ENCODE results near the gene LANCL3. TPM values are rescaled to one million over a fixed set of nuclear protein-coding genes. Genes with fewer than 3 reads are reported as not detected.
"Not testable (repeated sequence)": the region's sequence is repeated elsewhere in the genome, so short reads cannot be mapped to it uniquely, and the experiment has no call there.

Gene LANCL3
- total RNA-seq, 1 experiment from 2014 or later: 0.02 TPM

DNA sequence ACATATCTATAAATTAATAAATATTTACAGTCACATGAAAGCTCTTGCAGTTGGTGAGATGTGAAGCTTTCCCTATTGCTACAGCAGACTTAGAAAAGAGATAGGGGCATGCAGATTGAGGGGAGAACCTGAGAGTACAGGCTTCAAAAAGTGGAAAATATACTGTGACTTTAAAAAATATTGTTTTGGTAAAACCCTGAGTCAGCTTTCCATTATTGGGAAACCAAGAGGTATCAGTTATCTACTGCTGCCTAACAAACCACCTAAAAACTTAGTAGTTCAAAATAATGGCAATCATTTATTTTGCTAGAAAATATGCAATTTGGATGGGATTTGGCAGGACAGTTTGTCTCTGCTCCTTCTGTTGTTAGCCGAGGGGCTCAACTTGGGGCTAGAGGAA, 38.3 kb downstream of the LANCL3 start:
- no peak for DNase-seq (ENCODE audit: extremely low read depth, low read depth)

DNA sequence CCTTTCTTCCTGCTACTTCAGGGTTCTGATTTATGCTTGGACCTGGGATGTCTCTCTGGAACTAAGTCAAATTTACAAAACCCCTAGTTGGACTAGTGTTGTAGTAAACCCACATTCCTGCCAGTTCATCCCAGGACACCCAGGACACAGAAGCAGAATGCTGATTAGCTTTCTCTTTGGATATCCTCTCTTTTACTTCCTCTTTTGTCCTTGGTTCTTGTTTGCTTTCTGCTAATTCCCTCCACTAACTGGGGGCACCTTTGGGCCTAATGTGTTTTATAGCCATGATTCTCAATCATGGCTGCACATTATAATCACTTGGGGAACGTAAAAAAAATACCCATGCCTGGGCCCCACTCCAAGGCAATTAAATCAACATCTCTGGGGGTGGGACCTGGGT, 42.5 kb downstream of the LANCL3 start:
- no peak for DNase-seq (ENCODE audit: extremely low read depth, low read depth)

DNA sequence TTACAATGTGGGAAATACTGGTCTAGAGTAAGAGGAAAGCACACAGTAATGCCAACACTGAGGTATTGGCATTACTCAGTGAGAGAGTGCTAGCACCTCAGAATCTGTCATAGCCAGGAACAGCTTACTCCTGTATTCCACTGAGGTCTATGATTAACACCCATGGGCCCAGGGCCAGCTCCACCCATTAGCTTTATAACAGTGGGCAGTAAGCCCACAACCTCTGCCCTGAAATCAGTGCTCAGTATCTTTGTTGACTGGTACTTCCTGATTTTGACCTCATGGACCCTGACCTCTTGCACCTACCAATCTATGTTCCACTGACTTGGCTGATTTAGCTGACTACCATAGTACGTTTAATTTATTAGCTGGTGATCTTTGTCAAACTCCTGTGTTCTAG, 56.1 kb downstream of the LANCL3 start:
- no peak for DNase-seq (ENCODE audit: extremely low read depth, low read depth)

DNA sequence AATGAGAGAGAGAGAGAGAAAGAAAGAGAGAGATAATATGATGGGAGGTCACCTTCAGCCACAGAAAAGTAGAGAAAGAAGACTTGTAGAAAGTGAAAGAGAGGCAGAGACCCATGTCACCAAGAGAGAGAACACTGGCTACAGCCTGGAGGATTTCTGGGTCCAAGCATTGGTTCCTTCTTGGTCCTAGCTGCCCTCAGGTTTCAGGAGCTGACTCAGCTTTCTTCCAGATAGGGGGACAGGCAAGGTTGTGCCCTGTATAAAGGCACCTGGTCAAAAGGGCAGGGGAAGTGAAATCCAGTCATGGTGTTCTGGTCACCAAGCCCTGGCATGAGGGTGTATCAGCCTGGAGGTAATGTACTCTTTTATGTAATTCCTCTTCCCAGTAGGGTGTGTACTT, 66.6 kb downstream of the LANCL3 start:
- DNase-seq (ENCODE audit: extremely low read depth, low read depth): no peak

DNA sequence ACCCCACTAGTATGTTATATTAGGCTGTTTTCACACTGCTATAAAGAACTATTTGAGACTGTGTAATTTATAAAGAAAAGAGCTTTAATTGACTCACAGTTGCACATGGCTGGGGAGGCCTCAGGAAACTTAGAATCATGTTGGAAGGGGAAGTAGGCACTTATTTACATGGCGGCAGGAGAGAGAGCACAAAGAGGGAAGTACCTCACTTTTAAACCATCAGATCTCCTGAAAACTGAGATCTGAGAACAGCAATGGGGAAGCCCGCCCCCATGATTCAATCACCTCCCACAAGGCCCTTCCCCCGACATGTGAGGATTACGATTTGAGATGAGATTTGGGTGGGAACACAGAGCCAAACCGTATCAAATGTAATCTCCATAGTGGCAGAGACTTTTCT, 68.7 kb downstream of the LANCL3 start:
- no peak for DNase-seq (ENCODE audit: extremely low read depth, low read depth)

DNA sequence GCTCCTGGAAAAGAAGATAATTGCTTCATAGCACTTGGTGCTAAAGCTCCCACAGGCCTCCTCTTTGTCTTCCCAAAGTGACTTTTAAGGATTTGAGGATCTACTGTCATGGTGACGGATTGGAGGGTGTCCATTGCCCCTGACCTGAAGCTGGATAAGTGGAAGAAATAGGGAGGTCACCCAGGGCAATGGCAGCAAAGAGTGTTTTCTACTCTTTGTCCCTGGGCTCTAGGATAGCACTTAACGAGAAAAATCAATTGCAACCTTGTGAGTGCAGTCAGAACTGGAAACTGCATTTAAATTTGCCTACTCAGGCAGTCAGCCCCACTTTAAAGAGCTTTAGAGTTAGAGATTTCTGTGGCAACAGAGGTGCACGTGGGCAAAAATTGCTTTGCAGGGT, 70.4 kb downstream of the LANCL3 start:
- DNase-seq (ENCODE audit: extremely low read depth, low read depth): no peak

DNA sequence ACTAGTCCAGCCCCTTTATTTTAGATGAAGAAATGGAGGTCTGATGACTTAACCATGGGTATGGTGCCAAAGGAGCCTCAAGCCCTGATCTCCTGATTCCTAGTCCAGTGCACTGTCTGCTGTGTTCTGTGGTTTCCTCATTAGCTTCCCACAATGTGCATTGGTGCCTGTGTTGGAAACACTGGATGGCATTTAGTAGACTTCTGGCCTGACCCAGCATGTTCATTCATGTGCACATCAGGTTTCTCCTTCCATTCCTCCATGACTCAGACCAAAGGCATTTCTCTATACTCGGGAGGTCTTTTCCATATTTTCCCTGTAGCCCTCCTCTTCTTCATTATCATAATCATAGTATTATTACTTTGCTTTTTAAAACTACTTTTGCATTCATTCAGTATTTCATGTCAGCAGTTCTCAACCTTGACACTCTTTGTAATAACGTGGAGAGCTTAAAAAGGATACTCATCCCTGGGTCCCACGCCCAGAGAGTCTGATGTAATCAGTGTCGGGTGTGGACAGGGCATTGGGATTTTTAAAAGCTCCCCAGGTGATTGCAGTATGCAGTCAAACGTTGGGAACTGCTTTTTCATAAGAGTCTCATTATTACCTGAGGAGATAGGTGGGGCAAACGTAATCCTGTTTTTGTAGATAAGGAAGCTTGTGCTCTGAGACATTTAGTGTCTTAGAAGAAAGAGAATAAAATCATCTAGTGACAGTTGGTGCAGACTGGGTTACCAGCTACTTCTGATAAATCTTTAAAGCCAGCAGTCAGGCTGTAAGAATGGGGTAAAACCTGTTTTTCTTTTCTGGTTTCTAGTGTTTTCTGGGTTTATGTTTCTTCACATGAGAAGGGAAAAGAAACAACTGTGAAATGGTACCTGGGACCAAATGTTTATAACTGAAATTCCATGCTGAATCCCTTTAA, 73.2 kb downstream of the LANCL3 start:
- no peak for DNase-seq (ENCODE audit: extremely low read depth, low read depth)

DNA sequence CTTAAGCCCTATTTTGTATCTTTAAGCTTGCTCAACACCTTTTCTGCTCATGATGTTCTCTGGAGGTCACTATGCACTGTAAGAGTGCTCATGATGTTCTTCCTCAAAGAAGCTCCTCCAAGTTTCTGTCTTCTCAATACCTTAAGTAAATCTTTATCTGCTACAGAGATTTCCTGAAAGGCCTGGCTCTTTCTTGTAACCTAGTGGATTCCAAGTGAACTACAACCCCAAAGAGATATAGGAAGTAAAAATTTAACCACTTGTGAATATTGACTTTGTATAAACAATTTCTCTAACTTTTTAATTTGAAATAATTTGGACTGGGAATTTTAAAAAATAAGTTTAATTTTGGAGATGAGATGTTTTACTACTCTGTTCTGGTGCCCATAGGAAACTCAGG, 74.8 kb downstream of the LANCL3 start:
- no peak for DNase-seq (ENCODE audit: extremely low read depth, low read depth)

DNA sequence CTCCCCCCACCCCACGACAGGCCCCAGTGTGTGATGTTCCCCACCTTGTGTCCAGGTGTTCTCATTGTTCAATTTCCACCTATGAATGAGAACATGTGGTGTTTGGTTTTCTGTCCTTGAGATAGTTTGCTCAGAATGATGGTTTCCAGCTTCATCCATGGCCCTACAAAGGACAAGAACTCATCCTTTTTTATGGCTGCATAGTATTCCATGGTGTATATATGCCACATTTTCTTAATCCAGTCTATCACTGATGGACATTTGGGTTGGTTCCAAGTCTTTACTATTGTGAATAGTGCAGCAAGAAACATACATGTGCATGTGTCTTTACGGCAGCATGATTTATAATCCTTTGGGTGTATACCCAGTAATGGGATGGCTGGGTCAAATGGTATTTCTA, 79.4 kb downstream of the LANCL3 start:
- not testable (repeated sequence) for DNase-seq (ENCODE audit: extremely low read depth, low read depth)

DNA sequence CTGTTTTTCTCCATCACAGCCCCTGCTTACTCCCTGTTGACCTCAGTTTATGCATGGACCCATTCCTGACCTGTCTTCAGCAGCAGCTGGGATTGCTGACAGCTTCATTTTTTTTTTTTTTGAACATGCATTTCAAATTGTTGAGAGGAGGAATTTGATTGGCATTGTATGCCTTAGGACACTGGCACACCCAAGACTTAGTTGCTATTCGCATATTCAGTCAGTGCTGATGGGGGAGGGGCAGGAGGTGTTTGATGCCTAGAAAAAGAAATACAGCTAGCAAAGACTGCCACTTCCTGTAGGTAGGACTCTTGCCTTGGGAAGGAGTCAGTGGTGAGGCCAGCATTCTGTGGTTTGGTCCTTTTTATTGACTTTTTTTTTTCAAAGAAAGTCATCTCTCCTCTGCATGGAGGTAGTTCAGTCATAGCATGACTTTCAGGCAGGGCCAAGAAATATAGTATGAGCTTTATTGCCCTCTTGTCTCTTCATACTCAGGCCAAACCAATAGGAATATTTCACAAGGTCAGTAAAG, 80.5 kb downstream of the LANCL3 start:
- DNase-seq (ENCODE audit: extremely low read depth, low read depth): no peak

DNA sequence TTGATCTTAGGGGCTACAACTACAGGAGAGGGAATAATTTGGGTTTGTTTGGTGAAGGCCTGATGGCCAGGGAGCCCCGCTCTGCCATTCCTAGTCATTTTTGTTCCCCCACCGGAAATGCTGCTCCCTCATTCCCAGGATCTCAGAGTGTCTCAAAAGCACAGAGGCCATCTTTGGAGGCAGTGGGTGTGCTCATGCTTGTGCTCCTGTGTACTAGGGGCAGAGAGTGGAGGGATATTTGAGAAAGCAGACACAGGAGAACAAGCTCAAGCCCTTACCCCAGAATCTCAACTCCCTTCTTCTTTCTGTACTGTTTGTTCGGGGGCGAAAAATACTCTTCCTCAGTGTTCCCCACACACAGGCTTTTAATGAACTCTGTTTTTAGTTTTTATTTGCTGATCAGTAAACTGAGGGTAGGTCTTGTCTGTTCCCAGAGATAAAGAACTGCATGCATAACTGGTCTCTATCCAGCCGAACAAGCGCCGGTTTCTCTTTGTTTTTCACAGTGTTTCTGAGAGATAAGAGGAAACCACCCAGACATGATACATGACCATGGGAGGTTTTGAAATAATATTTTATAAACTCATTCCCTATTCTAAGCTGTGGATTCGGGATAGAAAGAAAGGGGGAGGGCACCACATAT, 81.2 kb downstream of the LANCL3 start:
- no peak for DNase-seq (ENCODE audit: extremely low read depth, low read depth)

DNA sequence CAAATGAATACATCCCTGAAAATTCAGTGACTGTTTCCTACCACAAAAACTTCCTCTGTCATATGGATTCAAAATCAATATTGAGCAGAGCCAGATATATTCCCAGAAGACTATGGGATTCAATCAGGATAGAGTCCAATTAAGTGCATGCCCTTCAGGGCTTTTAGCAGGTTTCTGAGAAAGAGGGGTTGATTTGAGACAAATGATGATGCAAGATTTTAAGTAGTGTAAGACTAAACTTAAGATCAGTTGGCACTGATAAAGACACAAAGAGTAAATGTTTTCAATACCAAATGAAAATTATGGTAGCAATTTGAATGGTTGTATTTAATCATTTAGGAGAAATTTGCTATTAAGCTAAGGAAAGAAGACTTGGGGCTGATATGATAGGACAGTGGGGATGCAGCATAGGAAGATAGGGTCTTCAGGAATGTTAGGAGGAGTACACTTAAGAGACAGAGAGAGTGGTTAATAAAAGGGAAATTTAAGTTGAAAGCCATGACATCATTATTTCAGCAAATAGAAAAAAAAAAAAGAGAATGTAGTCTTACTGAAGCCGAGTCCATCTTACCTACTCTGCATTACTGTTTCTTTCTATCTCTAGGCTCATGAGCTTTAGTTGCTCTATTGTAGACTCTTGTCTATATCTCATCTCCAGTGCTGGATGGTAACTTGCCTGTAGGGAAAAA, 82.1 kb downstream of the LANCL3 start:
- DNase-seq (ENCODE audit: extremely low read depth, low read depth): no peak

DNA sequence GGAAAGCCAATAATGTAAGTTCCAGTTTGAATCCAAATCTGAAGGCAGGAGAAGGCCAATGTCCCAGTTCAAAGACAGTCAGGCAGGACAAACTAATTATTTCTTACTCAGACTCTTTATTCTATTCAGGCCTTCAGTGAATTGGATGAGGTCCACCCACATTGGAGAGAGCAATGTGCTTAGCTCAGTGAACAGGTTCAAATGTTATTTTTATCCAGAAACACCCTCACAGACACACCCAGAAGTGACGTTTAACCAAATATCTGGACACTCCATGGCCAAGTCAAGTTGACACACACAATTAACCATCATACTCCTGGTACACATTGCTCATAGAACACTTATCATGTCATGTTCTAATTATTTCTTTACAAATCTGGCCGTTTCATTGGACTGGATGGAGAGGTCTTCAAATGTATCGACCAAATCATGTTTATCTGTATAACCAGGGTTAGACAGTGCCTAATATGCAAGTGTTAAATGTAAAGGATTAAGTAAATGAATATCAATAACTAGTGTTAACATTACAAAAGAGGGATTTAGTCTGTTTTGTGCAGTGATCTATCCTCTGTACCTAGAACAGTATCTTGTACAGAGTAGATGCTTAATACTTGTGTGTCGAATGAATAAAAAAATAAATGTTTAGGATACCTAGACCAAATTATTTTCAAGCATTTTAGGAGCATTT, 87.0 kb downstream of the LANCL3 start:
- no peak for DNase-seq (ENCODE audit: extremely low read depth, low read depth)

DNA sequence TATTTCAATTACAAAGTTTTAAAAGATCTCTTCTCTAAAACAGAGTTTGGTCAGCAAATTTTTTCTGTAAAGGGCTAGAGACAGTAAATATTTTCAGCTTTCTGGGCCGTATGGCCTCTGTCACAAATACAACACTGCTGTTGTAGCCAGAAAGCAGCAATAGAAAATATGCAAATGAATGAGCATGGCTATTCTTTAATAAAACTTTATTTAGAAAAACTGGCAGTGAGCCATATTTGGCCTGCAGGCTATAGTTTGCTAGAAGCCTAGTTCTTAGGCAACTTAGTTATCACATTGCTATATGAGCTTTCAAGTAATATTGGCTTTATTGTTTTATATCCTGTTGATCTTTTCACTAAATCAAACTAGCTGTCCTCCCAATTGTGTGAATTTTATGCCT, 87.6 kb downstream of the LANCL3 start:
- DNase-seq (ENCODE audit: extremely low read depth, low read depth): no peak

DNA sequence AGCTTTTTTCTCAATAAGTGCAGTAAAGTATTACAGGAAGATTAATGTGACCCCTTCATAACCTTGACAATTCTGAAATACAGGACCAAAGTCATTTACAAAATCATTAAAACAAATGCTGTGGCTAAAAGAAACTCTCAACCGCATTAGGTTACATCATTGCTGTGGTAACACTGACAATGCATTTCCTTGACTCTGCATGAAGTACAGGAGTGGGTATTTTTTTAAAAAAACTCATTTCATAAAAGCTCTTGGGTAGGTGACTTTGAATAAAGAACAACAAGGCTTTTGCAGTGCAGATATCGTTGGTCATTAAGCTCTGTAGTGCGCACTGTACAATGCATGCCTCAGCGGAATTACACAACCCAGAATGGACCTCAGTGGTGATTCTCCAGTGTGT, 90.7 kb downstream of the LANCL3 start:
- no peak for DNase-seq (ENCODE audit: extremely low read depth, low read depth)

DNA sequence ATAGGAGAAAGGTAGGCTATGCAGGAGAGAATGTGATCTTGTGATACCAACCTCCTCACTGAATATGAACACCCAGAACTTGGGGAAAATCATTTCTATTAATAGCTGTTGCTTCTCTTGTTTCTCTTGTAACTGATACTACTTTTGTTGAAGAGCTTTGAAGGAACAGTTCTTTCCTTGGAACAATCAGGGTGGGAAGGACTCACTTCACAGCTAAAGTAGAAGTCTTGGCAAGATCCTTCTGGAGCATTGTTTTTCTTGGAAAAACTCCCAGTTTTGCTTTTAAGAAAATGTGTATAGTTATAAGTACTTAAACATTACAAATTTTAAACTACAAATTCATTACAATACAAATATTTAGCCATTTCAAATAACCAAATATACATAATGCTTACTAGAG, 95.1 kb downstream of the LANCL3 start:
- DNase-seq (ENCODE audit: extremely low read depth, low read depth): no peak

DNA sequence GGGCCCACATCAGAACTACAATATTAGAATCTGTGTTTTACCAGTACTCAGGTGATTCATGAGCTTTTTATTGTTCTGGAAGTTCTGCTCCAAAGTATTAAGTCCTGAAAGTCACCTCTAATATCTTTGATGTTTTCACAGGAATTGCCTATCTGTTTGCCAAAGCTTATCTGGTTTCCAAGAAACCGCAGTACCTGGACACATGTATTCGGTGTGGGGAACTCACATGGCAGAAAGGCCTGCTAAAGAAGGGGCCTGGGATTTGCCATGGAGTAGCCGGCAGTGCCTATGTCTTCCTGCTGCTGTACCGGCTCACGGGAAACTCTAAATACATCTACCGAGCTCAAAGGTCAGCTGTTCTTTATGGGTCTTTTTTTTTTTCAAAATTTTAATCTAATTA, 95.7 kb downstream of the LANCL3 start:
- no peak for DNase-seq (ENCODE audit: extremely low read depth, low read depth)

DNA sequence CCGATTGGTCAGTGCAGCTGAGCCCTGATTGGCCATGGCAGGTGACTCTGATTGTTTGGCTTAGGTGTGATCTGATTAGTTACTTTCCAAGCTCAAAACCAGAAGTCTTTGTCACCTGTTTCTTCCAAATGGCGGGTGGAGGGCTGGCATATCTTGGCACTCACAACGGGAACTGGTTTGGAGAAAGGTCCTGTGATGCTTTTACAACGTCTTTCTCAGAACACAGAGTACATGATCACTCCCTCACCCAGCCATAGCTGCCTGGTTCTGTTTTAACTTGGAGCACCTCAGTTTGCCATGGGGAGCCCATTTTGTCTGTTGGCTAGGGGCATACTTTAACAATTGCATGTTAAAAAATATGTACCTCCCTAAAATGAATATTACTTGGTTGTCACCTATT, 101.1 kb downstream of the LANCL3 start:
- DNase-seq (ENCODE audit: extremely low read depth, low read depth): no peak

DNA sequence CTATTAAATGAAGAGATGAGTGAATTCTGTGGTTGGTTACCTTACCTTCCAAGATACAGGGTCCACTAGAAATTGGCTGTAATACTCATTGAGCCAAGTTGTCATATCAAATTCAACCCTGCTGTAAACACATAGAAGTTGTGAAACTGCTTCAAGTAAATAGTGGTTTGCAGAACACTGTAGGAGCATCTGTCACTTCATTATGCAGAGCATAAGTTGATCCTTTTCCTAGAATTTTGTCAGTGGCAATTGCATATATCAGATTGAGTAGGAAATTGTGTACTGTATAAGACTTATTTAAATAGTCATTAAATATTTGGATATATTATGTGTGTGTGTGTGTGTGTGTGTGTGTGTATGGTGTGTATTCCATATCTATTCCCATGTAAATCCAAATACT, 105.3 kb downstream of the LANCL3 start:
- no peak for DNase-seq (ENCODE audit: extremely low read depth, low read depth)

DNA sequence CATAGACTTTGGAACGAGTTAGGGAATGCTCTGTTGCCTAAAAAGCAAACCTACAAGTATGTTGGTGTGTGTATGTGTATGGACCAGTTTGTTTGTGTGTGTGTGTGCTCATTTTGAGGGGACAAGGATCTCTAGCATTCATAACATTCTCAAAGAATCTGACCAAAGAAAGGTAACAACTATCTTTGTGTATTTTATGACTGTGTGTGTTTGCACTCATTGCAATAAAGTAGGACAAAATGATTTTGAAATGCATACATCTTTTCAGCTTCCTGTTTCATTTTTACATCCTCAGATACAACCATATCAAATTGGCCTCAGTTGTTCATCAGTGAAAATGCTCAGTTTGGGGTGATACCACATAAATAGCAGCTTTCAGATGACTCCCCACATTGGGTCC, 105.8 kb downstream of the LANCL3 start:
- no peak for DNase-seq (ENCODE audit: extremely low read depth, low read depth)

DNA sequence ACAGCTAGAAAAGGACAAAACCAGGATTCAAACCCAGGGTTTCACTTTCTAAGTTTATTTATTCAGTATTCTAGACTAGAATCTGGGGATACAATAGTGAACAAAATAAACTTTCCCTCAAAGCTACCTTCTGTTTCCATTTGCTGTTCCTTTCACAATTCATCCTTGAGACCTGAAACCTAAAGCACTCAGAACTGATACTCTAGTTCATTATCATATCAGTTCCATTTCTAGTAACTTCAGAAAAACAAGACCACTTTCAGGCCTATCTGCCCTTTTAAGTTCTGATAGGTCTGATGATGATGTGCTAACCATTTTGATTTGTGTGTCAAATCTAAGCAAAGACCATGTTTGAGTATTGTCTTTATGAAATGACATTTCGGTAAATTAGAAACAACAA, 106.3 kb downstream of the LANCL3 start:
- DNase-seq (ENCODE audit: extremely low read depth, low read depth): no peak

Data from NCI-H460 (cell line).